ENCODE measurements around the gene PTTG2.

PTTG2 gene

GRCh38 chr4:37989398-37990260 lies 29.4 kb downstream of the PTTG2 start:
- DNase-seq, result no peak

- no peak for DNase-seq
These were observed 30.6 kb downstream of the PTTG2 start for GRCh38 chr4:37990731-37991245.

GRCh38 chr4:37991623-37992410 lies 31.6 kb downstream of the PTTG2 start:
- DNase-seq, result no peak

- no peak for DNase-seq
These were observed 33.6 kb downstream of the PTTG2 start for GRCh38 chr4:37993806-37994205.

- no peak for DNase-seq
These were observed 34.4 kb downstream of the PTTG2 start for GRCh38 chr4:37994569-37994968.

GRCh38 chr4:37995299-37995821 lies 35.2 kb downstream of the PTTG2 start:
- no peak for DNase-seq

GRCh38 chr4:37995981-37996775 lies 36.0 kb downstream of the PTTG2 start:
- no peak for DNase-seq

GRCh38 chr4:37998226-37998625 lies 38.0 kb downstream of the PTTG2 start:
- DNase-seq, result no peak

GRCh38 chr4:37999000-37999716 lies 39.0 kb downstream of the PTTG2 start:
- DNase-seq, result no peak

GRCh38 chr4:37999965-38000364 lies 39.8 kb downstream of the PTTG2 start:
- no peak for DNase-seq

GRCh38 chr4:38001927-38002326 lies 41.7 kb downstream of the PTTG2 start:
- no peak for DNase-seq

GRCh38 chr4:38002451-38003071 lies 42.4 kb downstream of the PTTG2 start:
- DNase-seq, result no peak

- no peak for DNase-seq
These were observed 42.9 kb downstream of the PTTG2 start for GRCh38 chr4:38003102-38003501.

GRCh38 chr4:38003628-38004027 lies 43.4 kb downstream of the PTTG2 start:
- no peak for DNase-seq

GRCh38 chr4:38004062-38004461 lies 43.9 kb downstream of the PTTG2 start:
- DNase-seq, result no peak

GRCh38 chr4:38004887-38005286 lies 44.7 kb downstream of the PTTG2 start:
- no peak for DNase-seq

- DNase-seq, result no peak
These were observed 45.4 kb downstream of the PTTG2 start for GRCh38 chr4:38005637-38006036.

- DNase-seq, result no peak
These were observed 47.4 kb downstream of the PTTG2 start for GRCh38 chr4:38007645-38008044.

- no peak for DNase-seq
These were observed 48.4 kb downstream of the PTTG2 start for GRCh38 chr4:38008571-38009021.

- no peak for DNase-seq
These were observed 49.2 kb downstream of the PTTG2 start for GRCh38 chr4:38009421-38009820.

GRCh38 chr4:38009949-38010348 lies 49.8 kb downstream of the PTTG2 start:
- DNase-seq, result no peak
